Right atrium auricular region (tissue), 2 donors: ENCODE measurements around the gene IDH3B. TPM values are rescaled to one million over a fixed set of nuclear protein-coding genes. Genes with fewer than 3 reads are reported as not detected.

Source experiments
- DNase-seq: peaks from one replicate; pipeline ENCODE4 v3.0.0-alpha.2; 2019; ENCODE audit warnings: low spot score
- H3K27ac ChIP-seq, 2 donors: fragments of 200-600 bp; sonication (generic); 1 replicate in 1 of 2; 2 replicates in 1 of 2; pipeline ENCODE4 v1.5.1; 2016 to 2019
- H3K27me3 ChIP-seq, 2 donors: fragments of 200-600 bp; sonication (generic); one replicate each; pipeline versions ENCODE4 v1.5.1 to v1.6.0; 2017 to 2019
- H3K36me3 ChIP-seq: fragments of 200-600 bp; sonication (generic); one replicate; pipeline ENCODE4 v1.5.1; 2016
- H3K4me1 ChIP-seq, 2 donors: fragments of 200-600 bp; sonication (generic); one replicate each; pipeline versions ENCODE4 v1.5.1 to v1.6.0; 2017 to 2019
- H3K4me3 ChIP-seq, 2 donors: fragments of 200-600 bp; sonication (generic); 1 replicate in 1 of 2; 2 replicates in 1 of 2; pipeline ENCODE4 v1.5.1; 2017 to 2019; ENCODE audit warnings: mild to moderate bottlenecking in 1 of 2, moderate library complexity in 1 of 2
- H3K9me3 ChIP-seq, 2 donors: fragments of 200-600 bp; sonication (generic); one replicate each; pipeline ENCODE4 v1.5.1; 2019
- total RNA-seq, 2 donors: library from RNA; depleted of rRNA; stranded (reverse); fragments of >200 nt; gene quantifications; one replicate each; pipeline ENCODE4 v1.1.0, GENCODE V29; 2016
- TF ChIP-seq, protein P1 (sequence below), 2 donors: fragments of 200-600 bp; sonication (generic); IDR thresholded peaks; one replicate each; pipeline ENCODE4 v1.5.1; 2019; ENCODE audit warnings: antibody characterized with exemption in 2 of 2

Gene IDH3B
- total RNA-seq: 100 to 1,000 TPM; 145 to 217 TPM

DNA sequence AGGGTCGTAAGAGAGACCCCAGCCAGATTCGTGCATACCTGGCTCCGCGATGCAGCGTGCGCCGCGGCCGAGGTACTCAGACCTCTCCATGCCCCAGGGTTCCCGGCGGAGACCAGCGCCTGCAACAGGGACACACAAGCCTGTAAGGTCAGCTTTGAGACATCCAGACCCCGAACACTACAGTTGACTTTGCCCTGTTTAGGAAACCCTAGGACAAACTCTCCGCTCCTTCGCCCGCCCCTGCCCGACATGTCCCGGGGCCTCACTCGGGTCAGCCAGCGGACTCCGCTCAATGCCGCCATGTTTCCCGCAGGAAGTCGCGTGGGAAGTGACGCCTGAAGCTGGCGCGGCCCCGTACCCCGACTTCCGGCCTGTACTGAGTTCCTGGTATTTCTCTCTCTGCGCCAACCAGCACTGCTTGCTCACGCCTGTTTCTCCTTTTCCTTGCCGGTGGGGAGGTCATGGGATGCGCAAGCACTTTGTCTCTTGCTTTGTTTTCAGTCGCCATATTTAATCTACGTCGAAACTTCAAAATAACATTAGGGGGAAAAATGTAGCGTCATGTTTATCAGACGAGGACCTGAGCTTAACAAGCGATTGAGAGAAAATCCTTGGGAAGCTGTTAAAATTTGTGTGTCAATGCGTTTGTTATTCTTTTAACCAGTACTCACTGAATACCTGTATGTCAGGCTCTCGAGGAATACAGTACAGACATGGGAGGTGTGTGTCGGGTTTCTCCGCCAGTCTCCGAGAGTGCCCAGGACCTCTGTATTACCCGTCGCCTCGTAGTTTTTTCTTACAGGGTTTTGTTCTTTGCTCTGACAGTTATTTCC, at the start of gene IDH3B:
IDH3B (minus strand) TSS at position 330 of the 833 bp plus-strand sequence; CDS start at position 302, 28 bp downstream.
- TF ChIP-seq, protein P1, sequence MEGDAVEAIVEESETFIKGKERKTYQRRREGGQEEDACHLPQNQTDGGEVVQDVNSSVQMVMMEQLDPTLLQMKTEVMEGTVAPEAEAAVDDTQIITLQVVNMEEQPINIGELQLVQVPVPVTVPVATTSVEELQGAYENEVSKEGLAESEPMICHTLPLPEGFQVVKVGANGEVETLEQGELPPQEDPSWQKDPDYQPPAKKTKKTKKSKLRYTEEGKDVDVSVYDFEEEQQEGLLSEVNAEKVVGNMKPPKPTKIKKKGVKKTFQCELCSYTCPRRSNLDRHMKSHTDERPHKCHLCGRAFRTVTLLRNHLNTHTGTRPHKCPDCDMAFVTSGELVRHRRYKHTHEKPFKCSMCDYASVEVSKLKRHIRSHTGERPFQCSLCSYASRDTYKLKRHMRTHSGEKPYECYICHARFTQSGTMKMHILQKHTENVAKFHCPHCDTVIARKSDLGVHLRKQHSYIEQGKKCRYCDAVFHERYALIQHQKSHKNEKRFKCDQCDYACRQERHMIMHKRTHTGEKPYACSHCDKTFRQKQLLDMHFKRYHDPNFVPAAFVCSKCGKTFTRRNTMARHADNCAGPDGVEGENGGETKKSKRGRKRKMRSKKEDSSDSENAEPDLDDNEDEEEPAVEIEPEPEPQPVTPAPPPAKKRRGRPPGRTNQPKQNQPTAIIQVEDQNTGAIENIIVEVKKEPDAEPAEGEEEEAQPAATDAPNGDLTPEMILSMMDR (IDR thresholded peaks at IDR 0.05): no peak
- H3K4me3 ChIP-seq: peak within 1 kb of the TSS; percentile 71 to 89
- peaks cover 0 to 14% of the 10 kb centered on the region in 2 donors for H3K4me1 ChIP-seq
- H3K9me3 ChIP-seq: no peaks in the 10 kb centered on the region
- peak within 1 kb of the TSS; percentile 83 to 86 for H3K27ac ChIP-seq
- DNase-seq: peak; percentile 96
- no peaks in the 10 kb centered on the region for H3K27me3 ChIP-seq
- H3K36me3 ChIP-seq: peaks cover 38% of the 10 kb centered on the region

DNA sequence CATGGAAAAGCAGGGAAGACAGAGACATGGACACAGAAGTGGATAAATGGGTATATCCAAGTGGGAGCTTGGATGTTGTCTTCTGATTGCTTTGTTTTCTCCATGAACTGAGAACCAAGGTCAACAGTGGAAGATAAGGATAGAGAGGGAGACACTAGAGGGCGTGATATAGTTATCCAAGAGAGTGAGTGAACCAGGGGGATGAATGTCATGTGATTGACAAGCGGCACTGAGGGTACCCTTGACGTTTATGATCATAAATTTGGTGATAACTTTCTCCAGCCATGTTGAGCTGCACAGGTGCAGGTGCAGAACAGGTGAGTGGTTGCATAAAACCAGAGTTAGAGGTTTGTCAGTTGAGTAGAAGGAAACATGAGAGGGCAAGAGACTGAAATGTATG, 49.3 kb upstream of the IDH3B start:
- Histone ChIP-seq H3K4me1 (no peaks in the 10 kb centered on the region), H3K36me3 (no peaks in the 10 kb centered on the region), H3K4me3 (no peak overlapping the region), H3K9me3 (peaks cover 0 to 16% of the 10 kb centered on the region in 2 donors), H3K27ac (no peak overlapping the region), H3K27me3 (no peaks in the 10 kb centered on the region)
- TF ChIP-seq, protein P1 (IDR thresholded peaks at IDR 0.05): no peak
- DNase-seq: peak; percentile 13

DNA sequence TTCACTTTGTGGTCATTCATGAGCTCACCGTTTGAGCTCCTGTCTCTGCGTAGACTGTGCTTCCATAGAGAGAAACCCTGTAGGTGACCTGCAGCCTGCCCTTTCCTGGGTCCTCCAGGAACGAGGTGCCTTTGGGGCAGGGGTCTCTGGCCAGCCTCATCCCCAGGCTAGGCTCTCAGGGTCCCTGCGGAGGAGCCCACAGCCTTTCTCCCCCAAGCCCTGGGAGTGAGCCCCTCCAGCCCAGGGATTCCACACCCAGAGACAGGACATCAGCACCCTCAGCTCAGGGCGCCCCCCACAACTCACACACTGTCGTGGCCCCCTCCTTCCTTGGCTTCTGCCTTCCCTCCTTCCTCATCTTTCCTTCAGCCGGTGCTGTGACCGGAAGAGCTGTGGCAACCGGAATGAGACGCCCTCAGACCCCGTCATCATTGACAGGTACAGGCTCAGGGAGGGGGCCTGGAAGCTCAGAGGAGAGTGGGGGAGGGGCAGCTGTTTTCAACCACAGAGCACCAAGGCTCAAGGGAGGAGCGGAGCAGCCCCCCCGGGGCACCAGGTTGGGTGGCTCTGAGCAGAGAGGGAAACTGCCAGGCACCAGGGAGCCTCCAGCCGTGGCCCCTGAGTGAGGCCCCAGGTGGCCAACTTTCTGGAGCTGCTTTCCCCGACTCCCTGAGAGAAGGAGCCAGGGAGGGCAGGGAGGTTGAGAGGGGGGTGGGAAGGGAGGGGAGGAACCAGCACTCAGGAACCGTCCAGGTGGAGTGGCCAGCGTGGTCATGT, 45.4 kb upstream of the IDH3B start:
- H3K27me3 ChIP-seq: no peaks in the 10 kb centered on the region
- DNase-seq: peak; percentile 48
- no peaks in the 10 kb centered on the region for H3K9me3 ChIP-seq
- no peaks in the 10 kb centered on the region for H3K36me3 ChIP-seq
- H3K27ac ChIP-seq: no peak overlapping the region
- TF ChIP-seq, protein P1 (IDR thresholded peaks at IDR 0.05): no peak
- no peak overlapping the region for H3K4me3 ChIP-seq
- no peaks in the 10 kb centered on the region for H3K4me1 ChIP-seq

DNA sequence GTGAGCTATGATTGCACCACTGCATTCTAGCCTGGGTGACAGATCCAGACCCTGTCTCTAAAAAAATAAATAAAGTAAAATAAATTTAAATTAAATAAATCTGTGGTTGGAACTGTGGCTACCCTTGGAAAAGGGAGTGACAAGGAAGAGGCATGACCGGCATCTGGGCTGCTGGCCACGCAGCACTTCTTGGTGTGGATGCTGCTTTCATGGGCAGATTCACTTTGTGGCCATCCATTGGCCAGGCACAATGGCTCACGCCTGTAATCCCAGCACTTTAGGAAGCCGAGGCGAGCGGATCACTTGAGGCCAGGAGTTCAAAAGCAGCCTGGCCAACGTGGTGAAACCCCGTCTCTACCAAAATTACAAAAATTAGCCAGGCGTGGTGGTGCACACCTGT, 44.6 kb upstream of the IDH3B start:
- Histone ChIP-seq H3K4me1 (no peaks in the 10 kb centered on the region), H3K27ac (no peak overlapping the region), H3K27me3 (no peaks in the 10 kb centered on the region), H3K9me3 (no peaks in the 10 kb centered on the region), H3K36me3 (no peaks in the 10 kb centered on the region), H3K4me3 (no peak overlapping the region)
- DNase-seq: no peak
- TF ChIP-seq, protein P1 (IDR thresholded peaks at IDR 0.05): no peak

DNA sequence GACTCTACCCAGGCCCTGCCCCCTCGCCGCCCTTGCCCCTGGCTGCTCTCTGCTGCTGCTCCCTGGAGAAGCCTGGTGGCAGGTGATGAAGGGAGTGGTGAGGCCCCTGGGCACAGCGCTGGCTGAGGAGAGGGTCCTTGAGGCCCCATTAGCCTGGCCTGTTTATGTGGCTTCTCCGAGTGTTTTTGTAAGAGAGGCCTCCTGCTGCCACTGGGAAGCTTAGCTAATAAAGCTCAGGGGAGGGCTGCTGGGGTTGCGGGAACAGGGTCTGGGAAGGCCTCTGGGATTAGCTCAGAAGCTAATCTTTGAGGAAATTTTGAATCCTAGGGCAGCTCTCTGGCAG, 44.0 kb upstream of the IDH3B start:
- Histone ChIP-seq H3K27me3 (no peaks in the 10 kb centered on the region), H3K27ac (no peak overlapping the region), H3K4me3 (no peak overlapping the region), H3K36me3 (no peaks in the 10 kb centered on the region), H3K4me1 (no peaks in the 10 kb centered on the region), H3K9me3 (no peaks in the 10 kb centered on the region)
- DNase-seq: peak; percentile 40
- TF ChIP-seq, protein P1 (IDR thresholded peaks at IDR 0.05): no peak
